HCT116 (cell line): ENCODE measurements around the gene ANKLE2.

Experiments used
- CTCF ChIP-seq, 3 experiments: fragments of 200-600 bp in 1 of 3; sonication (generic) in 1 of 3; IDR thresholded peaks in 2 of 3; conservative IDR thresholded peaks in 1 of 3; 2 replicates each; pipeline ENCODE4 v1.5.1; 2012 to 2017; ENCODE audit warnings: low read depth in 2 of 3, low read length in 2 of 3, antibody characterized with exemption in 1 of 3, borderline replicate concordance in 1 of 3, control low read depth in 1 of 3, mild to moderate bottlenecking in 1 of 3, mixed read lengths in 1 of 3, mixed run types in 1 of 3, moderate library complexity in 1 of 3; ENCODE audit not compliant: insufficient read depth in 1 of 3
- EGR1 ChIP-seq: IDR thresholded peaks from 2 replicates; pipeline ENCODE4 v1.6.1; 2012; ENCODE audit warnings: low read depth
- RAD21 ChIP-seq: IDR thresholded peaks from 2 replicates; pipeline ENCODE4 v1.6.1; 2012; ENCODE audit warnings: low read depth, mild to moderate bottlenecking

- no peak for TF ChIP-seq RAD21
- no peak for TF ChIP-seq EGR1
- no peak for TF ChIP-seq CTCF (IDR thresholded peaks at IDR 0.05 in 2 of 3, conservative IDR thresholded peaks at IDR 0.05 in 1 of 3; ENCODE audit: borderline replicate concordance in 1 of 3, insufficient read depth in 1 of 3, low read depth in 2 of 3, low read length in 2 of 3)
Measured at GRCh38 chr12:132724506-132725241, 37.0 kb downstream of the ANKLE2 start.
